KBM-7 (cell line): ENCODE data around the gene TNS3.

ENCODE experiments used
- DNase-seq: peaks from one replicate; pipeline ENCODE4 v3.0.0-alpha.2; 2015
- in situ Hi-C: fragments of 300-500 bp; cut with MboI; formaldehyde crosslinking; loops from 2 replicates; pipeline ENCODE4 v1.14.3; 2020; ENCODE audit warnings: low sequenced_read_pairs, low pct_unique_long_range_greater_than_20kb, mixed read lengths

Gene TNS3

GRCh38 chr7:47320296-47320695 is 261.6 kb downstream of the TNS3 start:
- DNase-seq = no peak
- in situ Hi-C loops = no loop called here

- DNase-seq = no peak
Observed at GRCh38 chr7:47318395-47319182, 263.3 kb downstream of the TNS3 start.

GRCh38 chr7:47317487-47317886 is 264.4 kb downstream of the TNS3 start:
- in situ Hi-C loops = no loop called here
- DNase-seq = no peak

More at GRCh38 chr7:47318395-47319182, 263.3 kb downstream of the TNS3 start:
- in situ Hi-C loops = no loop called here

- in situ Hi-C loops = no loop called here
- DNase-seq = no peak
Observed at GRCh38 chr7:47314728-47315607, 266.9 kb downstream of the TNS3 start.

GRCh38 chr7:47314248-47314647 is 267.7 kb downstream of the TNS3 start:
- DNase-seq = no peak
- in situ Hi-C loops = no loop called here

GRCh38 chr7:47313564-47313963 is 268.3 kb downstream of the TNS3 start:
- DNase-seq = no peak
- in situ Hi-C loops = no loop called here

GRCh38 chr7:47311891-47312290 is 270.0 kb downstream of the TNS3 start:
- no peak for DNase-seq
- in situ Hi-C loops = no loop called here

GRCh38 chr7:47310020-47310419 is 271.9 kb downstream of the TNS3 start:
- DNase-seq = no peak
- in situ Hi-C loops = no loop called here

- no peak for DNase-seq
- in situ Hi-C loops = no loop called here
Observed at GRCh38 chr7:47308808-47309207, 273.1 kb downstream of the TNS3 start.

GRCh38 chr7:47307311-47307710 is 274.6 kb downstream of the TNS3 start:
- in situ Hi-C loops = no loop called here
- DNase-seq = no peak

- DNase-seq = peak; percentile 5
- in situ Hi-C loops = no loop called here
Observed at GRCh38 chr7:47304727-47305719, 276.9 kb downstream of the TNS3 start.

GRCh38 chr7:47303695-47304453 is 278.0 kb downstream of the TNS3 start:
- in situ Hi-C loops = no loop called here
- no peak for DNase-seq

- in situ Hi-C loops = no loop called here
- DNase-seq = no peak
Observed at GRCh38 chr7:47303014-47303694, 278.8 kb downstream of the TNS3 start.

GRCh38 chr7:47302560-47302959 is 279.4 kb downstream of the TNS3 start:
- no peak for DNase-seq
- in situ Hi-C loops = no loop called here

GRCh38 chr7:47301657-47302295 is 280.1 kb downstream of the TNS3 start:
- DNase-seq = no peak
- in situ Hi-C loops = no loop called here

- in situ Hi-C loops = no loop called here
- DNase-seq = no peak
Observed at GRCh38 chr7:47301105-47301477, 280.8 kb downstream of the TNS3 start.

GRCh38 chr7:47300472-47301104 is 281.3 kb downstream of the TNS3 start:
- no peak for DNase-seq
- in situ Hi-C loops = no loop called here
